ENCODE measurements around the gene BCORL1. TPM values are rescaled to one million over a fixed set of nuclear protein-coding genes. Genes with fewer than 3 reads are reported as not detected.

The BCORL1 gene
- total RNA-seq, 4 donors from 2014 or later, result 4.3 to 10.0 (median 7.9) TPM

- no peak overlapping the region for H3K4me3 ChIP-seq (ENCODE audit: low read depth, poor library complexity, severe bottlenecking)
- no peak for TF ChIP-seq POLR2A (IDR thresholded peaks at IDR 0.05)
- no peak for TF ChIP-seq CTCF (IDR thresholded peaks at IDR 0.05)
- 55 to 58% methylated on average over 11 of the region's 11 CpGs for WGBS, 2 donors
- DNase-seq (ENCODE audit: low spot score in 2 of 2), result no peak
- intact Hi-C loops (cut with DNase I; ENCODE audit: low total_unique reads), result no loop called here
These were observed 103.4 kb downstream of the BCORL1 start for GRCh38 chrX:130085551-130086446.

- no peak overlapping the region for H3K4me3 ChIP-seq (ENCODE audit: low read depth, poor library complexity, severe bottlenecking)
- DNase-seq (ENCODE audit: low spot score in 2 of 2), result no peak
- WGBS, 2 donors, result 52 to 57% methylated on average over 13 of the region's 13 CpGs
- intact Hi-C loops (cut with DNase I; ENCODE audit: low total_unique reads), result no loop called here
- TF ChIP-seq CTCF (IDR thresholded peaks at IDR 0.05), result no peak
- no peak for TF ChIP-seq POLR2A (IDR thresholded peaks at IDR 0.05)
These were observed 104.2 kb downstream of the BCORL1 start for GRCh38 chrX:130086447-130087206.

- H3K4me3 ChIP-seq (ENCODE audit: low read depth, poor library complexity, severe bottlenecking), result no peak overlapping the region
- DNase-seq (ENCODE audit: low spot score in 2 of 2), result no peak
- TF ChIP-seq POLR2A (IDR thresholded peaks at IDR 0.05), result no peak
- TF ChIP-seq CTCF (IDR thresholded peaks at IDR 0.05), result no peak
- intact Hi-C loops (cut with DNase I; ENCODE audit: low total_unique reads), result no loop called here
- 80 to 81% methylated on average over 3 of the region's 3 CpGs for WGBS, 2 donors
These were observed 107.9 kb downstream of the BCORL1 start for GRCh38 chrX:130090364-130090763.

GRCh38 chrX:130091980-130092522, 109.6 kb downstream of the BCORL1 start:
- intact Hi-C loops (cut with DNase I; ENCODE audit: low total_unique reads), result no loop called here
- 40 to 41% methylated on average over 1 to 10 of the region's 10 CpGs for WGBS, 2 donors
- TF ChIP-seq POLR2A (IDR thresholded peaks at IDR 0.05) (no peak), CTCF (IDR thresholded peaks at IDR 0.05) (no peak)
- no peak overlapping the region for H3K4me3 ChIP-seq (ENCODE audit: low read depth, poor library complexity, severe bottlenecking)
- peak in 1 of 2 donors; percentile 92 for DNase-seq (ENCODE audit: low spot score in 2 of 2)

GRCh38 chrX:130093271-130093670, 110.8 kb downstream of the BCORL1 start:
- no peak for TF ChIP-seq POLR2A (IDR thresholded peaks at IDR 0.05)
- no peak overlapping the region for H3K4me3 ChIP-seq (ENCODE audit: low read depth, poor library complexity, severe bottlenecking)
- intact Hi-C loops (cut with DNase I; ENCODE audit: low total_unique reads), result no loop called here
- 78 to 97% methylated on average over 2 of the region's 2 CpGs for WGBS, 2 donors
- DNase-seq (ENCODE audit: low spot score in 2 of 2), result no peak

GRCh38 chrX:130094696-130095095, 112.3 kb downstream of the BCORL1 start:
- WGBS, 2 donors, result 20 to 47% methylated on average over 3 to 8 of the region's 8 CpGs

More at GRCh38 chrX:130094696-130095095, 112.3 kb downstream of the BCORL1 start:
- H3K4me3 ChIP-seq (ENCODE audit: low read depth, poor library complexity, severe bottlenecking), result no peak overlapping the region
- TF ChIP-seq POLR2A (IDR thresholded peaks at IDR 0.05) (no peak), CTCF (IDR thresholded peaks at IDR 0.05) (no peak)
- intact Hi-C loops (cut with DNase I; ENCODE audit: low total_unique reads), result no loop called here
- DNase-seq (ENCODE audit: low spot score in 2 of 2), result no peak
